Liver (tissue), 3 donors: ENCODE measurements around the gene CEP89.

Source experiments
- CTCF ChIP-seq: fragments of 150-350 bp; IDR thresholded peaks from 2 replicates; pipeline ENCODE4 v1.5.1; 2017; ENCODE audit warnings: improper control_type of control experiment, low read depth, low read length; ENCODE audit not compliant: missing input control
- JUND ChIP-seq, 2 donors: IDR thresholded peaks; 2 replicates each; pipeline ENCODE4 v1.6.1; 2016; ENCODE audit warnings: antibody characterized with exemption in 2 of 2
- NR2F2 ChIP-seq: IDR thresholded peaks from 2 replicates; pipeline ENCODE4 v1.6.1; 2016; ENCODE audit warnings: antibody characterized with exemption
- RAD21 ChIP-seq, 2 donors: IDR thresholded peaks; 2 replicates each; pipeline ENCODE4 v1.6.1; 2016; ENCODE audit warnings: antibody characterized with exemption in 2 of 2, mild to moderate bottlenecking in 2 of 2
- TAF1 ChIP-seq: conservative IDR thresholded peaks from 2 replicates; pipeline ENCODE4 v1.6.1; 2016; ENCODE audit warnings: antibody characterized with exemption, mild to moderate bottlenecking
- donor health status: healthy.
- donor health status: healthy.

- TF ChIP-seq CTCF (no peak), NR2F2 (no peak), JUND (IDR thresholded peaks at IDR 0.05) (no peak), RAD21 (IDR thresholded peaks at IDR 0.05) (no peak), TAF1 (no peak)
Measured at GRCh38 chr19:32863841-32864240, 107.9 kb downstream of the CEP89 start.
